H9 (cell line): ENCODE results near the gene KLHL34. TPM values are rescaled to one million over a fixed set of nuclear protein-coding genes. Genes with fewer than 3 reads are reported as not detected.

ENCODE experiments used
- DNase-seq: peaks from one replicate; pipeline ENCODE4 v3.0.0-alpha.2; 2017
- H2AFZ ChIP-seq: one replicate; pipeline ENCODE4 v1.6.1; 2013; ENCODE audit warnings: mild to moderate bottlenecking, low read length, control low read depth, moderate library complexity
- H2AK5ac ChIP-seq: 2 replicates; pipeline ENCODE4 v1.6.1; 2013; ENCODE audit warnings: low read length, control low read depth, mixed read lengths; ENCODE audit not compliant: insufficient read length
- H2BK120ac ChIP-seq: one replicate; pipeline ENCODE4 v1.6.1; 2013; ENCODE audit warnings: low read depth, mild to moderate bottlenecking, low read length, control low read depth, inconsistent platforms; ENCODE audit not compliant: poor library complexity, severe bottlenecking
- H2BK12ac ChIP-seq: 2 replicates; pipeline ENCODE4 v1.6.1; 2013; ENCODE audit warnings: low read length, control low read depth, mixed read lengths, low read depth; ENCODE audit not compliant: insufficient read length
- H2BK15ac ChIP-seq: 2 replicates; pipeline ENCODE4 v1.6.1; 2013; ENCODE audit warnings: low read depth, low read length, control low read depth
- H2BK20ac ChIP-seq: one replicate; pipeline ENCODE4 v1.6.1; 2013; ENCODE audit warnings: low read depth, mild to moderate bottlenecking, low read length, control low read depth, inconsistent platforms; ENCODE audit not compliant: poor library complexity, severe bottlenecking
- H2BK5ac ChIP-seq: 2 replicates; pipeline ENCODE4 v1.6.1; 2013; ENCODE audit warnings: low read length, control low read depth, mixed read lengths; ENCODE audit not compliant: insufficient read length
- H3K14ac ChIP-seq: 2 replicates; pipeline ENCODE4 v1.6.1; 2013; ENCODE audit warnings: low read length, control low read depth; ENCODE audit not compliant: insufficient read depth
- H3K18ac ChIP-seq: 2 replicates; pipeline ENCODE4 v1.6.1; 2013; ENCODE audit warnings: low read depth, mild to moderate bottlenecking, mixed read lengths, low read length, control low read depth; ENCODE audit not compliant: insufficient read length
- H3K23ac ChIP-seq: 2 replicates; pipeline ENCODE4 v1.6.1; 2013; ENCODE audit warnings: low read length, control low read depth, mixed read lengths, low read depth; ENCODE audit not compliant: insufficient read length
- H3K23me2 ChIP-seq: 2 replicates; pipeline ENCODE4 v1.6.1; 2013; ENCODE audit warnings: low read depth, mild to moderate bottlenecking, mixed read lengths, low read length, control low read depth; ENCODE audit not compliant: insufficient read length, poor library complexity, severe bottlenecking
- H3K27ac ChIP-seq: 2 replicates; pipeline ENCODE4 v1.5.1; 2013; ENCODE audit warnings: low read length, control low read depth, mixed read lengths, low read depth; ENCODE audit not compliant: insufficient read length
- H3K27me3 ChIP-seq: 2 replicates; pipeline ENCODE4 v1.6.1; 2013; ENCODE audit warnings: low read length, control low read depth, inconsistent platforms; ENCODE audit not compliant: insufficient read depth
- H3K4ac ChIP-seq: 2 replicates; pipeline ENCODE4 v1.6.1; 2013; ENCODE audit warnings: low read depth, mild to moderate bottlenecking, control low read depth, inconsistent platforms, low read length, moderate library complexity
- H3K4me1 ChIP-seq: 2 replicates; pipeline ENCODE4 v1.6.1; 2013; ENCODE audit warnings: low read length, control low read depth, inconsistent platforms; ENCODE audit not compliant: insufficient read depth
- H3K4me2 ChIP-seq: 2 replicates; pipeline ENCODE4 v1.6.1; 2013; ENCODE audit warnings: low read length, control low read depth, mixed read lengths; ENCODE audit not compliant: insufficient read length, insufficient read depth
- H3K56ac ChIP-seq: 2 replicates; pipeline ENCODE4 v1.6.1; 2013; ENCODE audit warnings: low read depth, mild to moderate bottlenecking, mixed read lengths, low read length, control low read depth; ENCODE audit not compliant: insufficient read length
- H3K79me1 ChIP-seq: 2 replicates; pipeline ENCODE4 v1.6.1; 2013; ENCODE audit warnings: low read depth, mild to moderate bottlenecking, moderate library complexity, low read length, control low read depth, inconsistent platforms; ENCODE audit not compliant: insufficient read depth, poor library complexity, severe bottlenecking
- H3K79me2 ChIP-seq: 2 replicates; pipeline ENCODE4 v1.6.1; 2013; ENCODE audit warnings: low read length, control low read depth, inconsistent platforms; ENCODE audit not compliant: insufficient read depth
- H3K9ac ChIP-seq: 2 replicates; pipeline ENCODE4 v1.6.1; 2013; ENCODE audit warnings: low read length, control low read depth, mixed read lengths; ENCODE audit not compliant: insufficient read length; ENCODE audit errors: extremely low read depth
- H3K9me3 ChIP-seq: one replicate; pipeline ENCODE4 v1.6.1; 2013; ENCODE audit warnings: low read depth, low read length, inconsistent platforms; ENCODE audit not compliant: control insufficient read depth
- H3T11ph ChIP-seq: one replicate; pipeline ENCODE4 v1.6.1; 2013; ENCODE audit warnings: mild to moderate bottlenecking, low read length, control low read depth, inconsistent platforms
- H4K20me1 ChIP-seq: one replicate; pipeline ENCODE4 v1.6.1; 2013; ENCODE audit not compliant: control insufficient read depth, insufficient read length, insufficient read depth
- H4K5ac ChIP-seq: 2 replicates; pipeline ENCODE4 v1.6.1; 2013; ENCODE audit warnings: low read depth, mild to moderate bottlenecking, mixed read lengths, low read length, control low read depth; ENCODE audit not compliant: insufficient read length
- H4K8ac ChIP-seq: replicated peaks from 2 replicates; pipeline ENCODE4 v1.6.1; 2013; ENCODE audit warnings: low read length, control low read depth, mixed read lengths, low read depth; ENCODE audit not compliant: insufficient read length
- H4K91ac ChIP-seq: 2 replicates; pipeline ENCODE4 v1.6.1; 2013; ENCODE audit warnings: low read depth, mild to moderate bottlenecking, moderate library complexity, mixed read lengths, low read length, control low read depth; ENCODE audit not compliant: insufficient read length
- H3K27ac Mint-ChIP-seq, 3 experiments: 2 replicates in 2 of 3; 3 replicates in 1 of 3; pipeline ENCODE4 v1.8.0; 2020 to 2021; ENCODE audit warnings: mixed read lengths in 3 of 3, mild to moderate bottlenecking in 1 of 3, moderate library complexity in 1 of 3
- H3K27me3 Mint-ChIP-seq: 2 replicates; pipeline ENCODE4 v1.8.0; 2021; ENCODE audit warnings: low read depth, mild to moderate bottlenecking, moderate library complexity, mixed read lengths
- H3K36me3 Mint-ChIP-seq, 3 experiments: 2 replicates in 2 of 3; 3 replicates in 1 of 3; pipeline ENCODE4 v1.8.0; 2020 to 2021; ENCODE audit warnings: low read depth in 3 of 3, mixed read lengths in 3 of 3; ENCODE audit not compliant: insufficient read depth in 1 of 3
- H3K4me1 Mint-ChIP-seq, 2 experiments: 2 replicates each; pipeline ENCODE4 v1.8.0; 2020; ENCODE audit warnings: mixed read lengths in 2 of 2
- H3K4me3 Mint-ChIP-seq, 2 experiments: 2 replicates in 1 of 2; 3 replicates in 1 of 2; pipeline ENCODE4 v1.8.0; 2020 to 2021; ENCODE audit warnings: mild to moderate bottlenecking in 2 of 2, mixed read lengths in 2 of 2, moderate library complexity in 1 of 2
- H3K9me3 Mint-ChIP-seq, 2 experiments: 2 replicates in 1 of 2; 3 replicates in 1 of 2; pipeline ENCODE4 v1.8.0; 2020; ENCODE audit warnings: mild to moderate bottlenecking in 2 of 2, mixed read lengths in 2 of 2, moderate library complexity in 1 of 2
- WGBS: extraction: QIAGEN DNeasy Blood & Tissue Kit; methylation state at CpG from one replicate; pipeline ENCODE4 v1.1.7; 2013; ENCODE audit warnings: missing lambda C conversion rate, low lambda C conversion rate, mixed read lengths; ENCODE audit not compliant: insufficient read length; ENCODE audit errors: extremely low coverage; 5-methylcytosine and 5-hydroxymethylcytosine counted together
- total RNA-seq: library from RNA; stranded (reverse); gene quantifications from 2 replicates; pipeline ENCODE4 v1.2.1, GENCODE V29; 2021
- TF ChIP-seq, protein P1 (sequence below): fragments of 200-600 bp; sonication (generic); conservative IDR thresholded peaks from 3 replicates; pipeline ENCODE4 v1.8.0; 2021; ENCODE audit warnings: antibody characterized with exemption, mild to moderate bottlenecking

KLHL34 gene
- total RNA-seq, 1 experiment from 2014 or later: not detected

DNA sequence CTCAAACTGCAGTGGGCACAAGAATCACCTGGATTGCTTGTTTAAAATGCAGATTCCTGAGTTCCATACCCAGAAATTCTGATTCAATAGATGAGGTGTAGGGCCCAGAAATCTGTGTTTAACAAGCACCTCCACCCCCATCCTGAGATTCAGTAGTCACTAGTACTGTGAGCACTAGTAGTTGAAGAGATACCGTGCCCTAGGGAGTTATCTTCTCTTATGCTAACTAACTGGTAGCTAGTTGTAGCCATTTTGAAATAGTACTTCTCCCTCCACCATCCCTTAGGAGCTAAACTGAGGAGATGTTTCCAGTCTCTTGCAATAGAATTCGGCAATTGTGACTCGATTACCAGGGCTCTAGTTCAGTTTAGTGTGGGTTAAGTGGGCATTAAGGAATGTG lies 18.4 kb downstream of the KLHL34 start:
- peaks cover 6 to 13% of the 10 kb centered on the region in 2 experiments for H3K4me1 Mint-ChIP-seq
- Histone ChIP-seq H3K4ac (no peak overlapping the region), H2BK20ac (no peak overlapping the region), H2BK15ac (no peak overlapping the region), H3K14ac (no peak overlapping the region), H3K56ac (no peak overlapping the region), H3K23ac (no peak overlapping the region), H4K91ac (no peak overlapping the region), H4K20me1 (no peaks in the 10 kb centered on the region), H3K4me1 (no peaks in the 10 kb centered on the region), H2BK120ac (no peak overlapping the region), H3K27ac (no peak overlapping the region), H2BK5ac (no peak overlapping the region), H4K8ac (no peak overlapping the region), H3T11ph (no peak overlapping the region), H3K9me3 (peaks cover 12% of the 10 kb centered on the region), H3K9ac (no peak overlapping the region), H3K23me2 (no peaks in the 10 kb centered on the region), H4K5ac (no peak overlapping the region), H2AFZ (no peak overlapping the region), H3K27me3 (no peaks in the 10 kb centered on the region), H3K79me1 (no peaks in the 10 kb centered on the region), H2BK12ac (no peak overlapping the region), H3K18ac (no peak overlapping the region), H3K4me2 (no peak overlapping the region), H2AK5ac (no peak overlapping the region), H3K79me2 (no peaks in the 10 kb centered on the region)
- H3K36me3 Mint-ChIP-seq: peaks cover 0 to 3% (median 0%) of the 10 kb centered on the region in 3 experiments; a peak in 4 of 7 replicates
- TF ChIP-seq, protein P1, sequence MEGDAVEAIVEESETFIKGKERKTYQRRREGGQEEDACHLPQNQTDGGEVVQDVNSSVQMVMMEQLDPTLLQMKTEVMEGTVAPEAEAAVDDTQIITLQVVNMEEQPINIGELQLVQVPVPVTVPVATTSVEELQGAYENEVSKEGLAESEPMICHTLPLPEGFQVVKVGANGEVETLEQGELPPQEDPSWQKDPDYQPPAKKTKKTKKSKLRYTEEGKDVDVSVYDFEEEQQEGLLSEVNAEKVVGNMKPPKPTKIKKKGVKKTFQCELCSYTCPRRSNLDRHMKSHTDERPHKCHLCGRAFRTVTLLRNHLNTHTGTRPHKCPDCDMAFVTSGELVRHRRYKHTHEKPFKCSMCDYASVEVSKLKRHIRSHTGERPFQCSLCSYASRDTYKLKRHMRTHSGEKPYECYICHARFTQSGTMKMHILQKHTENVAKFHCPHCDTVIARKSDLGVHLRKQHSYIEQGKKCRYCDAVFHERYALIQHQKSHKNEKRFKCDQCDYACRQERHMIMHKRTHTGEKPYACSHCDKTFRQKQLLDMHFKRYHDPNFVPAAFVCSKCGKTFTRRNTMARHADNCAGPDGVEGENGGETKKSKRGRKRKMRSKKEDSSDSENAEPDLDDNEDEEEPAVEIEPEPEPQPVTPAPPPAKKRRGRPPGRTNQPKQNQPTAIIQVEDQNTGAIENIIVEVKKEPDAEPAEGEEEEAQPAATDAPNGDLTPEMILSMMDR: no peak
- H3K27ac Mint-ChIP-seq: no peak overlapping the region
- 0 out of 5 replicates have a peak, but pooled peaks cover 0 to 6% of the 10 kb centered on the region in 2 experiments for H3K9me3 Mint-ChIP-seq
- no peaks in the 10 kb centered on the region for H3K27me3 Mint-ChIP-seq
- WGBS: no CpG with 5 or more reads among the region's 3 CpGs
- no peak overlapping the region for H3K4me3 Mint-ChIP-seq
- DNase-seq: no peak
